LNCaP clone FGC (cell line): ENCODE results near the gene CAPN14.

ENCODE experiments used
- DNase-seq: peaks from one replicate; pipeline ENCODE4 v3.0.0-alpha.2; 2011; ENCODE audit warnings: low read depth
- H3K4me3 ChIP-seq: 2 replicates; pipeline ENCODE4 v1.5.1; 2011; ENCODE audit warnings: mild to moderate bottlenecking, low read depth, low read length, control low read depth
- CTCF ChIP-seq: IDR thresholded peaks from 2 replicates; pipeline ENCODE4 v1.5.1; 2012; ENCODE audit warnings: mild to moderate bottlenecking; ENCODE audit not compliant: control insufficient read depth, insufficient read depth; ENCODE audit errors: extremely low read depth

CAPN14 gene

GRCh38 chr2:31256611-31257382 is 39.5 kb upstream of the CAPN14 start:
- no peak for DNase-seq
- no peak for TF ChIP-seq CTCF

GRCh38 chr2:31255911-31256571 is 38.7 kb upstream of the CAPN14 start:
- no peak overlapping the region for H3K4me3 ChIP-seq
- no peak for TF ChIP-seq CTCF
- DNase-seq: no peak

More at GRCh38 chr2:31256611-31257382, 39.5 kb upstream of the CAPN14 start:
- no peak overlapping the region for H3K4me3 ChIP-seq

GRCh38 chr2:31254237-31255203 is 37.2 kb upstream of the CAPN14 start:
- no peak for TF ChIP-seq CTCF
- H3K4me3 ChIP-seq: no peak overlapping the region

GRCh38 chr2:31253356-31254131 is 36.2 kb upstream of the CAPN14 start:
- H3K4me3 ChIP-seq: no peak overlapping the region
- no peak for TF ChIP-seq CTCF
- no peak for DNase-seq

More at GRCh38 chr2:31254237-31255203, 37.2 kb upstream of the CAPN14 start:
- DNase-seq: no peak

GRCh38 chr2:31251851-31252250 is 34.5 kb upstream of the CAPN14 start:
- TF ChIP-seq CTCF: no peak
- H3K4me3 ChIP-seq: no peak overlapping the region
- no peak for DNase-seq

- TF ChIP-seq CTCF: no peak
- DNase-seq: no peak
- H3K4me3 ChIP-seq: no peak overlapping the region
Observed at GRCh38 chr2:31251018-31251417, 33.7 kb upstream of the CAPN14 start.
